Measurements from ENCODE around the gene LHPP. TPM values are rescaled to one million over a fixed set of nuclear protein-coding genes. Genes with fewer than 3 reads are reported as not detected.

Gene LHPP
- total RNA-seq, 4 donors from 2014 or later: 12.3 to 25.0 (median 16.2) TPM

GRCh38 chr10:124590216-124591122, 128.8 kb downstream of the LHPP start:
- Histone ChIP-seq H3K27me3 (no peaks in the 10 kb centered on the region), H3K27ac (peak overlapping the region in 1 of 4 donors; percentile 64), H3K36me3 (no peaks in the 10 kb centered on the region), H3K4me3 (no peak overlapping the region), H3K4me1 (peaks cover 0 to 26% (median 14%) of the 10 kb centered on the region in 3 donors), H3K9me3 (peaks cover 0 to 8% (median 0%) of the 10 kb centered on the region in 3 donors)
- WGBS, 2 donors (ENCODE audit: low coverage in 1 of 2): 50 to 84% methylated on average over 4 to 5 of the region's 23 CpGs
- TF ChIP-seq EP300 (IDR thresholded peaks at IDR 0.05) (no peak), POLR2A (IDR thresholded peaks at IDR 0.05) (no peak), POLR2AphosphoS5 (IDR thresholded peaks at IDR 0.05) (no peak)
- TF ChIP-seq, protein P1, sequence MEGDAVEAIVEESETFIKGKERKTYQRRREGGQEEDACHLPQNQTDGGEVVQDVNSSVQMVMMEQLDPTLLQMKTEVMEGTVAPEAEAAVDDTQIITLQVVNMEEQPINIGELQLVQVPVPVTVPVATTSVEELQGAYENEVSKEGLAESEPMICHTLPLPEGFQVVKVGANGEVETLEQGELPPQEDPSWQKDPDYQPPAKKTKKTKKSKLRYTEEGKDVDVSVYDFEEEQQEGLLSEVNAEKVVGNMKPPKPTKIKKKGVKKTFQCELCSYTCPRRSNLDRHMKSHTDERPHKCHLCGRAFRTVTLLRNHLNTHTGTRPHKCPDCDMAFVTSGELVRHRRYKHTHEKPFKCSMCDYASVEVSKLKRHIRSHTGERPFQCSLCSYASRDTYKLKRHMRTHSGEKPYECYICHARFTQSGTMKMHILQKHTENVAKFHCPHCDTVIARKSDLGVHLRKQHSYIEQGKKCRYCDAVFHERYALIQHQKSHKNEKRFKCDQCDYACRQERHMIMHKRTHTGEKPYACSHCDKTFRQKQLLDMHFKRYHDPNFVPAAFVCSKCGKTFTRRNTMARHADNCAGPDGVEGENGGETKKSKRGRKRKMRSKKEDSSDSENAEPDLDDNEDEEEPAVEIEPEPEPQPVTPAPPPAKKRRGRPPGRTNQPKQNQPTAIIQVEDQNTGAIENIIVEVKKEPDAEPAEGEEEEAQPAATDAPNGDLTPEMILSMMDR (IDR thresholded peaks at IDR 0.05): no peak
- no peak for ATAC-seq

DNA sequence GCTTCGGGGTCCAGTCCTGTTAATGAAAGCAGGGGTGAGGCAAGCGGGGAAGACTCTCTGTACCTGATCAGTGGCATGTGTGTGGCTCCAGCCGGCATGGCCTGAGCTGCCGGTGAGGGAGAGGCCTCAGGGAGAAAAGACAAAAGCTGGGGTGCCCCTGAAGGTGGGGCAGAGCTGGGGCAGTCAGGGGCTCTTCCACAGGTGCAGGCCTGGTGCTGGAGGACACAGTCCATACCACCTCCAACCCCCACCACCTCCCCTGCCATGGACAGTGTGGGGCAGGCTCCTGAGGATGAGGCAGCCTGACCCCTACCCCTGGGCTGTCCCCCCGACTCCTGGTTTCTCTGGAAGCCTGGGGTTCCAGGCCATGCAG, 129.5 kb downstream of the LHPP start:
- no peak for TF ChIP-seq POLR2A (IDR thresholded peaks at IDR 0.05)
- TF ChIP-seq POLR2AphosphoS5 (IDR thresholded peaks at IDR 0.05): no peak
- no peak for TF ChIP-seq EP300 (IDR thresholded peaks at IDR 0.05)
- WGBS, 2 donors (ENCODE audit: low coverage in 1 of 2): 92% methylated on average over 2 of the region's 5 CpGs; no CpG with 5 or more reads in 1 of the 2 donors
- H3K27ac ChIP-seq: no peak overlapping the region

DNA sequence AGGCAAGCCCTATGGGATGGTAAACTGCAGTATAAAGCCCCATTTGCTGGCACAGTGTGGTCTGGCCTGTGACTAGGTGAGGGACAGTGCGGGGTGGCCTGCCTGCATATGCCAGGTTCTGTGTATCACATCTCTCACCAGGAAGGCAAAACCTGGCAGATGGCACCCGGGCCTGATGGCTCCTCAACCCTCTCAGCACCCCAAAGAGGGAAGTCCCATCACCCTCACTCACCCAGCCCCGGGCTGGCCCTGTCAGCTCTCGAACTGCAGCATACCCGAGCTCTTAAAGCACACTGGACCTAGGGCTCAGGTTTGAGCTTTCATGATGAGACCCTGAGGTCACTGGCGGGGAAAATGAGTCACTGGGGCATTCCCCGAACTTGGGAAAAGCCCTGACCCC, 130.5 kb downstream of the LHPP start:
- WGBS, 2 donors (ENCODE audit: low coverage in 1 of 2): 90 to 100% methylated on average over 1 to 3 of the region's 7 CpGs
- peaks cover 0 to 26% (median 14%) of the 10 kb centered on the region in 3 donors for H3K4me1 ChIP-seq
- H3K4me3 ChIP-seq: no peak overlapping the region
- peaks cover 0 to 8% (median 0%) of the 10 kb centered on the region in 3 donors for H3K9me3 ChIP-seq
- ATAC-seq: no peak
- no peaks in the 10 kb centered on the region for H3K36me3 ChIP-seq
- no peak overlapping the region for H3K27ac ChIP-seq
- no peak for TF ChIP-seq POLR2A (IDR thresholded peaks at IDR 0.05)
- TF ChIP-seq, protein P1 (IDR thresholded peaks at IDR 0.05): no peak
- TF ChIP-seq EP300 (IDR thresholded peaks at IDR 0.05): no peak
- TF ChIP-seq POLR2AphosphoS5 (IDR thresholded peaks at IDR 0.05): no peak
- no peaks in the 10 kb centered on the region for H3K27me3 ChIP-seq

More for the DNA sequence above, 129.5 kb downstream of the LHPP start:
- peaks cover 0 to 8% (median 0%) of the 10 kb centered on the region in 3 donors for H3K9me3 ChIP-seq
- no peak for ATAC-seq
- no peak overlapping the region for H3K4me3 ChIP-seq
- no peaks in the 10 kb centered on the region for H3K36me3 ChIP-seq
- H3K27me3 ChIP-seq: no peaks in the 10 kb centered on the region
- peaks cover 0 to 26% (median 14%) of the 10 kb centered on the region in 3 donors for H3K4me1 ChIP-seq

GRCh38 chr10:124592736-124593430, 131.3 kb downstream of the LHPP start:
- Histone ChIP-seq H3K36me3 (no peaks in the 10 kb centered on the region), H3K27me3 (no peaks in the 10 kb centered on the region), H3K27ac (no peak overlapping the region), H3K4me1 (peaks cover 0 to 24% (median 14%) of the 10 kb centered on the region in 3 donors), H3K9me3 (peaks cover 0 to 8% (median 0%) of the 10 kb centered on the region in 3 donors), H3K4me3 (no peak overlapping the region)
- no peak for ATAC-seq
- TF ChIP-seq EP300 (IDR thresholded peaks at IDR 0.05): no peak
- TF ChIP-seq, protein P1 (IDR thresholded peaks at IDR 0.05): no peak
- TF ChIP-seq POLR2A (IDR thresholded peaks at IDR 0.05): no peak
- no peak for TF ChIP-seq POLR2AphosphoS5 (IDR thresholded peaks at IDR 0.05)
- WGBS, 2 donors (ENCODE audit: low coverage in 1 of 2): 87 to 100% methylated on average over 1 to 7 of the region's 26 CpGs

DNA sequence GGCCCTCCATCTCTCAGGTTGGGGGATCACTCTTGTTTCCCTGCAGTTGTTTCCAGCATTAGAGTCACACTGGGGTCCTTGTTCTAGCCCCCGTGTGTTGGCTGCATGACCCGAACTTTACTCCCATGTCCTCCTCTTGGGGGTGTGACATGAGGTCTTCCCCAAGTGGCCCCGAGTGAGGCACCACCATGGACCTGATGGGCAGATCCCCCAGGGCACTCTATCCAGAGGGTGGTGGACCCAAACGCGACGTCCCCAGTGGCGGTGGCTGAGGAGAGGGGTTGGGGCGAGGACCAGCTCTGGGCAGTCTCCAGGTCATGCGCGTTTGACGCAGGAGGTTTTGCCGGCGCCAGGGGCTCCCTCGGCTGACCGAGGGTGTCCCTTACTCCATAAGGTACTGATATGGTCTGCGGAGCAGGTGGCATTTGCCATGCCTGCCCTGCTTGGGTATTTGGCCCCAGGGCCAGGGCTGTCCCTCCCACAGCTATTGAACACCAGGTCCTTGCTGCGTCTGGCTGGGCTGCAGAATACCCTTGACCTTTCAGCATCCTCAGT, 131.9 kb downstream of the LHPP start:
- Histone ChIP-seq H3K4me3 (no peak overlapping the region), H3K4me1 (peaks cover 0 to 18% (median 9%) of the 10 kb centered on the region in 3 donors), H3K36me3 (no peaks in the 10 kb centered on the region), H3K27ac (no peak overlapping the region), H3K27me3 (no peaks in the 10 kb centered on the region), H3K9me3 (peaks cover 0 to 8% (median 0%) of the 10 kb centered on the region in 3 donors)
- no peak for ATAC-seq
- no CpG with 5 or more reads among the region's 17 CpGs for WGBS, 2 donors (ENCODE audit: low coverage in 1 of 2)
- no peak for TF ChIP-seq EP300 (IDR thresholded peaks at IDR 0.05)
- TF ChIP-seq POLR2A (IDR thresholded peaks at IDR 0.05): no peak
- TF ChIP-seq POLR2AphosphoS5 (IDR thresholded peaks at IDR 0.05): no peak
- TF ChIP-seq, protein P1 (IDR thresholded peaks at IDR 0.05): no peak
